Gastroesophageal sphincter (tissue), 3 donors: ENCODE measurements around the gene TRIM16.
"Not testable (repeated sequence)": the region's sequence is repeated elsewhere in the genome, so short reads cannot be mapped to it uniquely, and the experiment has no call there.

ENCODE experiments used
- EP300 ChIP-seq: sonication (generic); formaldehyde crosslinking; IDR thresholded peaks from one replicate; pipeline ENCODE4 v1.6.1; 2017; ENCODE audit warnings: antibody characterized with exemption, mild to moderate bottlenecking
- POLR2A ChIP-seq, 2 donors: fragments of 450-650 bp; IDR thresholded peaks; one replicate each; pipeline ENCODE4 v1.6.1; 2017; ENCODE audit warnings: antibody characterized with exemption in 2 of 2, mild to moderate bottlenecking in 2 of 2, moderate library complexity in 1 of 2
- POLR2AphosphoS5 ChIP-seq: sonication (generic); formaldehyde crosslinking; IDR thresholded peaks from one replicate; pipeline ENCODE4 v1.6.1; 2017; ENCODE audit warnings: antibody characterized with exemption
- TF ChIP-seq, protein P1 (sequence below), 4 experiments: fragments of 200-600 bp in 2 of 4; fragments of 450-650 bp in 2 of 4; sonication (generic) in 1 of 4; IDR thresholded peaks; one replicate each; pipeline ENCODE4 v1.5.1; 2017 to 2019; ENCODE audit warnings: antibody characterized with exemption in 4 of 4, mild to moderate bottlenecking in 2 of 4, moderate library complexity in 2 of 4

DNA sequence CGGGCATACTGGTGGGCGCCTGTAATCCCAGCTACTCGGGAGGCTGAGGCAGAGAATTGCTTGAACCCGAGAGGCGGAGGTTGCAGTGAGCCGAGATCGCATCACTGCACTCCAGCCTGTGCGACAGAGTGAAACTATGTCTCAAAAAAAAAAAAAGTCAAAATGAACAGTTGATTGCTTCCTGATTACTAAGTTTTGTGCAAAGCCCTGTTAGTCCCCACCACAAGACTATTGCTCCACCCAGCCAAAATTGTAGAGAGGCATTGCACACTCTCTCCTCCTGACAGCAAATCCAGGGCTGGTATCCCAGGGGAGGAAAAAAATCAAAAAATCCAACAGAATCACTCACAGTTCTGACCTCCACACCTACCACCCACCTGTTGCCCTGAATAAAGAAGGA lies 91.2 kb downstream of the TRIM16 start:
- TF ChIP-seq, protein P1, sequence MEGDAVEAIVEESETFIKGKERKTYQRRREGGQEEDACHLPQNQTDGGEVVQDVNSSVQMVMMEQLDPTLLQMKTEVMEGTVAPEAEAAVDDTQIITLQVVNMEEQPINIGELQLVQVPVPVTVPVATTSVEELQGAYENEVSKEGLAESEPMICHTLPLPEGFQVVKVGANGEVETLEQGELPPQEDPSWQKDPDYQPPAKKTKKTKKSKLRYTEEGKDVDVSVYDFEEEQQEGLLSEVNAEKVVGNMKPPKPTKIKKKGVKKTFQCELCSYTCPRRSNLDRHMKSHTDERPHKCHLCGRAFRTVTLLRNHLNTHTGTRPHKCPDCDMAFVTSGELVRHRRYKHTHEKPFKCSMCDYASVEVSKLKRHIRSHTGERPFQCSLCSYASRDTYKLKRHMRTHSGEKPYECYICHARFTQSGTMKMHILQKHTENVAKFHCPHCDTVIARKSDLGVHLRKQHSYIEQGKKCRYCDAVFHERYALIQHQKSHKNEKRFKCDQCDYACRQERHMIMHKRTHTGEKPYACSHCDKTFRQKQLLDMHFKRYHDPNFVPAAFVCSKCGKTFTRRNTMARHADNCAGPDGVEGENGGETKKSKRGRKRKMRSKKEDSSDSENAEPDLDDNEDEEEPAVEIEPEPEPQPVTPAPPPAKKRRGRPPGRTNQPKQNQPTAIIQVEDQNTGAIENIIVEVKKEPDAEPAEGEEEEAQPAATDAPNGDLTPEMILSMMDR (IDR thresholded peaks at IDR 0.05), result not testable (repeated sequence)
- not testable (repeated sequence) for TF ChIP-seq POLR2A (IDR thresholded peaks at IDR 0.05); POLR2AphosphoS5; EP300
